Measurements from ENCODE around the gene ESYT2. TPM values are rescaled to one million over a fixed set of nuclear protein-coding genes. Genes with fewer than 3 reads are reported as not detected.
"Not testable (repeated sequence)": the region's sequence is repeated elsewhere in the genome, so short reads cannot be mapped to it uniquely, and the experiment has no call there.

The ESYT2 gene
- polyA plus RNA-seq, 4 donors = 33.0 to 64.2 (median 45.6) TPM

GRCh38 chr7:158856883-158857668 is 27.8 kb upstream of the ESYT2 start:
- DNase-seq (ENCODE audit: low read depth in 4 of 4, low spot score in 3 of 4) = no peak

- no peak for DNase-seq (ENCODE audit: low read depth in 4 of 4, low spot score in 3 of 4)
Observed at GRCh38 chr7:158854681-158855081, 25.4 kb upstream of the ESYT2 start.

GRCh38 chr7:158850545-158851102 is 21.3 kb upstream of the ESYT2 start:
- no peak for DNase-seq (ENCODE audit: low read depth in 4 of 4, low spot score in 3 of 4)

GRCh38 chr7:158849768-158850544 is 20.6 kb upstream of the ESYT2 start:
- DNase-seq (ENCODE audit: low read depth in 4 of 4, low spot score in 3 of 4) = no peak

DNA sequence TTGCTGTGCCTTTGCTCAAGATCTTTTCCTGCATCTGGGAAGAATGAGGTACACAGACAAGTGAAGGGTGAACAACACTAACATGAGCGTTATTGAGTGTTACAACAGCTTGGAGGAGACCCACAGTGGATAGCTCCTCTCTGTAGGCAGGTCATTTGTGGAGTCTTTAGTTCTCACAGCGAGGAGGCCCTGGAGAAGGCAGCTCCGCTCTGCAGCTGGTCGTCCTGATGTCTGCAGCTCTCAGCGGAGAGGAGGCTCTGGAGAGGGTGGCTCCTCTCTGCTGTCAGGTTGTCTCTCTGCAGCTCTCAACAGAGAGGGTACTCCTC is 20.1 kb upstream of the ESYT2 start:
- DNase-seq (ENCODE audit: low read depth in 4 of 4, low spot score in 3 of 4) = no peak

GRCh38 chr7:158847451-158847866 is 18.1 kb upstream of the ESYT2 start:
- no peak for DNase-seq (ENCODE audit: low read depth in 4 of 4, low spot score in 3 of 4)

- no peak for DNase-seq (ENCODE audit: low read depth in 4 of 4, low spot score in 3 of 4)
Observed at GRCh38 chr7:158846304-158846703, 17.0 kb upstream of the ESYT2 start.

DNA sequence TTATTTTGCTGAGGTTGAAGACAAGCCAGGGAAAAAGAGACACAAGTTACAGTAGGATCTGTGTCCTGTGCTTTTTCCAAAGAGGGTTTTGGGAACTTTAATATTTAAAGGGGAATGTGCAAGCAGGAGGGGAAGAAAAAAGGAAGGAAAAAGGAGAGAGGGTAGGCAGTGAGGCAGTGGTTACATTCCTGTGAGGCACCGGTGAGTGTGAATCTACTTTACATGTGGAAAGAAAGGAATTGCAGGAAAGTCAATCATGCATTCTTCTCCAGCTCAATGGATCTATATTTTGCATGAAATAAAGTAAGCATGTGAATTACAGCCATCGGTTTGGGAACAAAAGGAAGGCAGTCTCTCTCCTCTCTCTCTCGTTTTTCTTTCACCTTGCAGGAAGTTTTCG is 14.5 kb upstream of the ESYT2 start:
- no peak for DNase-seq (ENCODE audit: low read depth in 4 of 4, low spot score in 3 of 4)

DNA sequence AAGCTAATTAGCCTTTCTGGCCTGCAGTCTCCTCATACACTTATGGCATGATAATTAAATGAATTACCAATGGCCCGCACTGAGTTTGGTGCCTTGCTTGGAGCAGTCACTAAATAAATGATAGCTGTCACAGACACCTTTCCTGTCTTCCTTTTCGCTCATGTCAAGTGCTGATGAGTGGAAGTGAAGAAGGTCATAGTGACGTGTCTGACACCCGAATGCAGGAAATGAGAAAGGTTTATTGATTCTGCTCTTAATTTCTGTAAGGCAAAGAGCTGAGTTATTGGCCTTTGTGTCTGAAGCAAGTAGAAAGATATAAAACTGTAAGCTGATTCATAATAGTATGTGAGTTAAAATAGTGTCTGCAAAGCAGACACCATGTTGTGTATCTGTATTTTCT is 13.2 kb upstream of the ESYT2 start:
- DNase-seq (ENCODE audit: low read depth in 4 of 4, low spot score in 3 of 4) = no peak

DNA sequence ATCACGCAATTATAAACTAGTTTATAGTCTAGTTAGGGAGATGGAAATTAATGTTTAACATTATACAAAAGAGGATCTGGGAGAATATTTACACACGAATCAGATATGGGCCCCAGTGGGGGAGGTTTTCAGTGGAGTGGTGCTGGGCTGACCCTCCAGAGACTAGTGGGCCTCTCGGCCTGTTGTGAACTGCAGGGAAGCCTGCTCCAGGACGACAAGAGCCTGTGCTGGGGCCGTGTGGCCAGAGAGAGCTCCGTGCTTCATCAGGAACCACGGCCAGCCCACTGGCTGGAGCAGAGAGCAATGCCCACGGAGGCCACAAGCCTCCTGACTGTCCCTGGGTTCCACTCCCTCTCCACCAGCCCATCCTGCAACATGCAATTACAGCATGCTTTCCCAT is 11.3 kb upstream of the ESYT2 start:
- DNase-seq (ENCODE audit: low read depth in 4 of 4, low spot score in 3 of 4) = no peak

DNA sequence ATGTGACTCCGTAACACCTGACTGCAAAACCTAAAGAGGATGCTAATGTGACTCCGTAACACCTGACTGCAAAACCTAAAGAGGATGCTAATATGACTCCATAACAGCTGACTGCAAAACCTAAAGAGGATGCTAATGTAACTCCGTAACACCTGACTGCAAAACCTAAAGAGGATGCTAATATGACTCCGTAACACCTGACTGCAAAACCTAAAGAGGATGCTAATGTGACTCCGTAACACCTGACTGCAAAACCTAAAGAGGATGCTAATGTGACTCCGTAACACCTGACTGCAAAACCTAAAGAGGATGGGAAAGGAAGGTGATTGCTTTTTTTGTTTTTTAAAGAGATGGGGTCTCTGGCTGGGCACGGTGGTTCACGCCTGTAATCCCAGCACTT is 9.9 kb upstream of the ESYT2 start:
- not testable (repeated sequence) for DNase-seq (ENCODE audit: low read depth in 4 of 4, low spot score in 3 of 4)

GRCh38 chr7:158837790-158838637 is 8.7 kb upstream of the ESYT2 start:
- no peak for DNase-seq (ENCODE audit: low read depth in 4 of 4, low spot score in 3 of 4)

- no peak for DNase-seq (ENCODE audit: low read depth in 4 of 4, low spot score in 3 of 4)
Observed at GRCh38 chr7:158836692-158837091, 7.4 kb upstream of the ESYT2 start.

DNA sequence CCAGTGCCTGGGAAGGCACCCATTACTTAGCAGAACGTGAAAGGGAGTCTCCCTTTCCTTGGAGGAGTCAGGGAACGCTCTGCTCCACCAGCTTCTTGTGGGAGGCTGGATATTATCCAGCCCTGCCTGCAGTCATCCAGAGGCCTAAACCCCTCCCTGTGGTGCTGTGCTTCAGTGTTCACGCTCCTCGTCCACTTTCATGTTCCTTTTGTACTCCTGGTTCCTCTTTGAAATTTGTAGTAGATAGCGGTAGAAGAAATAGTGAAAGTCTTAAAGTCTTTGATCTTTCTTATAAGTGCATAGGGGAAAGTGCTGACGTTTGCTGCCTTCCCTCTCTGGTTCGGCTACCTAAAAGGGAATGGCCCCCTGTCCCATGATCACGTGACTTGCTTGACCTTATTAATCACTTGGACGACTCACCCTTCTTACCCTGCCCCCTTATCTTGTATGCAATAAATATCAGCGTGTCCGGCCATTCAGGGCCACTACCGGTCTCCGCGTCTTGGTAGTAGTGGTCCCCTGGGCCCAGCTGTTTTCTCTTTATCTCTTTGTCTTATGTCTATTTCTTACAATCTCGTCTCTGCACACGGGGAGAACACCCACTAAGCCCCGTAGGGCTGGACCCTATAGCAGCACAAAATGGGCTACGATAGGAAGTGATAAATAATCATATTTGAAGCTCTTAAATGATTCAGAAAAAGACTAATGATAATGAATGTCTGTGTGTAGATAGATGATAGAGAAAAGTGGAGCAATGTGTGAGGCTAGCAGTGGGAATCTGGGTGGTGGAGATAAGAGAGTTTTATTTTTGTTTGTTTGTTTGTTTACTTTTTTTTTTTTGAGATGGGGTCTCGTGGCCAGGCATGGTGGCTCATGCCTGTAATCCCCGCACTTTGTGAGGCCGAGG is 5.8 kb upstream of the ESYT2 start:
- no peak for DNase-seq (ENCODE audit: low read depth in 4 of 4, low spot score in 3 of 4)

DNA sequence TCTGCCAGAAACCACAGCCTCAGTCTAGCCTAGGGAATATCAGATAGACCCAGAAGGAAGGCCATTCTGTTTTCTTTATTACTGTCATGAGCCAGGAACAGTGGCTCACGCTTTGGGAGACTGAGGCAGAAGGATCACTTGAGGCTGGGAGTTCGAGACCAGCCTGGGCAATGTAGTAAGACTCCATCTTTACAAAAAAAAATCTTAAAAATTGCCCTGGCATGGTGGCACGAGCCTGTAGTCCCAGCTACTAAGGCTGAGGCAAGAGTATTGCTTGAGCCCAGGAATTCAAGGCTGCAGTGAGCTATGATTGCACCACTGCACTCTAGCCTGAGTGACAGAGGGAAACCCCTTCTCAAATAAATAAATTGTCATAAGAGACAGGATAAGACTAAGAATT is 3.7 kb upstream of the ESYT2 start:
- DNase-seq (ENCODE audit: low read depth in 4 of 4, low spot score in 3 of 4) = no peak

DNA sequence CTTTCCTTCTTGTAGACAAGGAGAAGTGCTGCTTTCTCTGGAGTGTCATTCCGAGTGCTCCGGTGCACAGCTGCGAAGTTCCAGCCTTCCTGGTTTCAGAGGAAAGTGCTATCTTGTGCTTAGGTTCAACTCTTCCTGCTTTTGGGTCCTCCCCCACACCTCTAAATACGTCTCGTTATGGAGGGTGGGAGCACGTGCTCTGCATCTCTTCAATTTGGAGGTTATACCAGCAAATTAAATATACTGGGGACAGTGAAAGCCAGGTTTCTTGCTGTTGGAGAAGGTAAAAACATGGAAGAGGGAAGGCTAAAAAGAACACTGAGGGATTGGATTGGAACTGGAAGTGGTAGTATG is 2.4 kb upstream of the ESYT2 start:
- no peak for DNase-seq (ENCODE audit: low read depth in 4 of 4, low spot score in 3 of 4)

- DNase-seq (ENCODE audit: low read depth in 4 of 4, low spot score in 3 of 4) = no peak
Observed at GRCh38 chr7:158830211-158830723, 958 bp upstream of the ESYT2 start.

DNA sequence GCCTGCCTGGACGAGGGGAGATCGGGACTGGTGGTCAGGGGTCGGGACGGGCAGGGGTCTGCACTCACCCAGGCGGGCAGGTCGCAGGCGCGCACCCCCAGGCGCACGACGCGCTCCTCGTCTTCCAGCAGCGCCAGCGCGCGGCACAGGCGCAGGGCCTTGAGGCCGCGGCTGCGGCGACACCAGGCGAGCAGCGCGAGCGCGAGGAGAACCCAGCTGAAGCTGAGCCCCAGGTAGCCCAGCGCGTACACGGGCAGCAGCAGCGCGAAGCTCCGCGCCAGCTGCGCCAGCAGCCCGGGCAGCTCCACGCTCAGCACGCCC is 328 bp downstream of the ESYT2 start:
- peak in 2 of 4 donors; percentile 32 to 54 for DNase-seq (ENCODE audit: low read depth in 4 of 4, low spot score in 3 of 4)

- DNase-seq (ENCODE audit: low read depth in 4 of 4, low spot score in 3 of 4) = no peak
Observed at GRCh38 chr7:158828133-158829020, 932 bp downstream of the ESYT2 start.

All from left renal pelvis (tissue), 4 donors.